ENCODE results near the gene SRRM5.

Gene SRRM5

GRCh38 chr19:43619262-43620060 is 7.6 kb downstream of the SRRM5 start, which contains the start of gene ZNF428:
TSS of gene ZNF428 (minus strand) at chr19:43619629. CDS start at chr19:43614304, 5,325 bp downstream.
- 0 out of 2 replicates have a peak, but pooled peaks have one; percentile 41 for TF ChIP-seq GATA2 (IDR thresholded peaks at IDR 0.05; ENCODE audit: low read depth, low read length)
- no peak for TF ChIP-seq GATA3 (IDR thresholded peaks at IDR 0.05; ENCODE audit: low read depth, low read length)

- no peak; the same call in 1 of the 2 replicates for TF ChIP-seq GATA2 (IDR thresholded peaks at IDR 0.05; ENCODE audit: low read depth, low read length)
Measured at GRCh38 chr19:43620061-43621001, 8.4 kb downstream of the SRRM5 start.

GRCh38 chr19:43622070-43622469 is 10.2 kb downstream of the SRRM5 start:
- TF ChIP-seq GATA3 (IDR thresholded peaks at IDR 0.05; ENCODE audit: low read depth, low read length) (no peak), GATA2 (IDR thresholded peaks at IDR 0.05; ENCODE audit: low read depth, low read length) (no peak)

GRCh38 chr19:43622956-43623355 is 11.1 kb downstream of the SRRM5 start:
- TF ChIP-seq GATA2 (IDR thresholded peaks at IDR 0.05; ENCODE audit: low read depth, low read length) (no peak), GATA3 (IDR thresholded peaks at IDR 0.05; ENCODE audit: low read depth, low read length) (no peak)

- TF ChIP-seq GATA2 (IDR thresholded peaks at IDR 0.05; ENCODE audit: low read depth, low read length) (no peak), GATA3 (IDR thresholded peaks at IDR 0.05; ENCODE audit: low read depth, low read length) (no peak)
Measured at GRCh38 chr19:43623889-43624670, 12.2 kb downstream of the SRRM5 start.

- TF ChIP-seq GATA2 (IDR thresholded peaks at IDR 0.05; ENCODE audit: low read depth, low read length) (no peak), GATA3 (IDR thresholded peaks at IDR 0.05; ENCODE audit: low read depth, low read length) (no peak)
Measured at GRCh38 chr19:43624933-43625332, 13.0 kb downstream of the SRRM5 start.

- TF ChIP-seq GATA3 (IDR thresholded peaks at IDR 0.05; ENCODE audit: low read depth, low read length) = no peak
- TF ChIP-seq GATA2 (IDR thresholded peaks at IDR 0.05; ENCODE audit: low read depth, low read length) = no peak
Measured at GRCh38 chr19:43625918-43626579, 14.2 kb downstream of the SRRM5 start.

- TF ChIP-seq GATA3 (IDR thresholded peaks at IDR 0.05; ENCODE audit: low read depth, low read length) = no peak
- no peak for TF ChIP-seq GATA2 (IDR thresholded peaks at IDR 0.05; ENCODE audit: low read depth, low read length)
Measured at GRCh38 chr19:43626838-43627237, 14.9 kb downstream of the SRRM5 start.

GRCh38 chr19:43628646-43629326 is 16.9 kb downstream of the SRRM5 start:
- TF ChIP-seq GATA2 (IDR thresholded peaks at IDR 0.05; ENCODE audit: low read depth, low read length) (no peak), GATA3 (IDR thresholded peaks at IDR 0.05; ENCODE audit: low read depth, low read length) (no peak)

- no peak for TF ChIP-seq GATA3 (IDR thresholded peaks at IDR 0.05; ENCODE audit: low read depth, low read length)
- TF ChIP-seq GATA2 (IDR thresholded peaks at IDR 0.05; ENCODE audit: low read depth, low read length) = no peak
Measured at GRCh38 chr19:43631491-43631890, 19.6 kb downstream of the SRRM5 start.

GRCh38 chr19:43633520-43633919 is 21.6 kb downstream of the SRRM5 start:
- TF ChIP-seq GATA2 (IDR thresholded peaks at IDR 0.05; ENCODE audit: low read depth, low read length) (no peak), GATA3 (IDR thresholded peaks at IDR 0.05; ENCODE audit: low read depth, low read length) (no peak)

GRCh38 chr19:43634068-43634467 is 22.2 kb downstream of the SRRM5 start:
- TF ChIP-seq GATA2 (IDR thresholded peaks at IDR 0.05; ENCODE audit: low read depth, low read length) = no peak
- no peak for TF ChIP-seq GATA3 (IDR thresholded peaks at IDR 0.05; ENCODE audit: low read depth, low read length)

- TF ChIP-seq GATA2 (IDR thresholded peaks at IDR 0.05; ENCODE audit: low read depth, low read length) (no peak), GATA3 (IDR thresholded peaks at IDR 0.05; ENCODE audit: low read depth, low read length) (no peak)
Measured at GRCh38 chr19:43634506-43634871, 22.6 kb downstream of the SRRM5 start.
